GM19351 (cell line): ENCODE data around the gene FAM8A1.

ENCODE experiments used
- ATAC-seq: cut with Tn5 transposase; IDR thresholded peaks from one replicate; pipeline ENCODE4 v1.9.1; 2021; ENCODE audit warnings: mild to moderate bottlenecking, moderate library complexity; ENCODE audit not compliant: unreplicated experiment

The FAM8A1 gene

GRCh38 chr6:17653198-17653882, 53.2 kb downstream of the FAM8A1 start:
- ATAC-seq, result no peak

- no peak for ATAC-seq
These were observed 56.0 kb downstream of the FAM8A1 start for GRCh38 chr6:17656092-17656491.

GRCh38 chr6:17656644-17657043, 56.5 kb downstream of the FAM8A1 start:
- ATAC-seq, result no peak
